Epithelial cell of proximal tubule (primary cell): Measurements from ENCODE around the gene NKX6-2. TPM values are rescaled to one million over a fixed set of nuclear protein-coding genes. Genes with fewer than 3 reads are reported as not detected.
A peak's percentile ranks its signal among the peaks of the same experiment; 100 is the strongest.

Source experiments
- DNase-seq: peaks from one replicate; pipeline ENCODE4 v3.0.0-alpha.2; 2011; ENCODE audit warnings: low read depth
- H3K4me3 ChIP-seq: 2 replicates; pipeline ENCODE4 v1.5.1; 2011; ENCODE audit warnings: low read depth, mild to moderate bottlenecking, low read length
- CTCF ChIP-seq: conservative IDR thresholded peaks from 2 replicates; pipeline ENCODE4 v1.5.1; 2012; ENCODE audit warnings: low read depth, mild to moderate bottlenecking, low read length
- total RNA-seq: library from RNA; depleted of rRNA; stranded (reverse); fragments of >200 nt; gene quantifications from 2 replicates; pipeline ENCODE4 v1.2.3, GENCODE V29; 2015

The NKX6-2 gene
- total RNA-seq, 1 donor from 2014 or later: 1.2 TPM

GRCh38 chr10:132788831-132789219, 2.9 kb upstream of the NKX6-2 start:
- DNase-seq: no peak
- no peak for TF ChIP-seq CTCF
- no peak overlapping the region for H3K4me3 ChIP-seq

GRCh38 chr10:132788180-132788830, 2.4 kb upstream of the NKX6-2 start:
- H3K4me3 ChIP-seq: no peak overlapping the region
- no peak for DNase-seq
- TF ChIP-seq CTCF: peak; percentile 31

- DNase-seq: no peak
- no peak overlapping the region for H3K4me3 ChIP-seq
- no peak for TF ChIP-seq CTCF
Observed at GRCh38 chr10:132787495-132788179, 1.7 kb upstream of the NKX6-2 start.

DNA sequence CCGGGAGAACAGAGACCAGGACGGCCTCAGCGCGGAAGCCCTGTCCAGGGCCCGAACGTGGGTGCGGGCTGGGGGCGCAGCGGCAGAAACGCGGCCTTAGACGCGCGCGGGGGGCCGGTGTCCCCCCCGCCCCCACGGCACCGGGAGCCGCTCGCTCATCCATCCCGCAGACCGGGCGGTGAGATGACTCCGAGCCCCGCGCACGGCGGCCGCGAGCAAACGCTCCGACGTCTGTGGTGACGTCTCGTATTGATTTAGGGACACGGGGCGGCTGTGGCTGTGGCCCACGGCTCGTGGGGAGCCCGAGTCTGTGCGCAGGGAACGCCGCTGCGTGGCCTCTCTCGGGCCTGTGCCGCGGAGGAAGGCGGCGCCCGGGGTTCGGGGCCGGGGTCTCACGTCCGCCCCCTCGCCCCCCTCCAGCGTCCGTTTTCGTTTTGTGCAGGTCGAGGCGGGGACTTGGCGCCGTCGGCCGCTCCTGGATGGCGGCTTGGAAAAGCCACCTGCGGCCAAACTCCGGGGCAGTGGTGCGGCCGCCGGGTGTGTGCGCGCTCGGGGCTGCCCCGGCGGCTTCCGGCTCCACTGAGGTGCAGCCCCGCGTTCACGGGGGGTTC, 1.0 kb upstream of the NKX6-2 start:
- DNase-seq: no peak
- H3K4me3 ChIP-seq: no peak overlapping the region
- TF ChIP-seq CTCF: no peak

DNA sequence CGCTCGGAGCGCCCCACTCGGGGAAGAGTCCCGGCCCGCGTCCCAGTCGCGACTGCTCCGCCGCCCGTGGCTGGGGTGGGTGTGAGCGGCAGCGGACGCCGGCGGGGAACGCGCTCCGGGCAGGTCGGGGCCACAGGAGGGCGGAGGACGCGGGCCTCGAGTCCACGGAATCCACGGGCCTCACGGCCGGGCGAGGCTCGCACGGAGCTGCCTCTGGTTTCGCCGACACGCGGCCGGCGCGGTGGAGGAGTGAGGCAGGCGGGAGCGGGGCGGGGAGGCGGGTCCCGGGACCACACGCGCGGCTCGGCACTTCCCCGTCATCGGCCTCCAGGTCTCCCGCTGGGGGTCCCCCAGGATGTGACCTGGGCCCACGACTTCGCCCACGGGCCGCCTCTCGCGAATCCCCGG, 533 bp upstream of the NKX6-2 start:
- no peak for TF ChIP-seq CTCF
- H3K4me3 ChIP-seq: no peak overlapping the region
- no peak for DNase-seq

GRCh38 chr10:132784866-132785722, 853 bp downstream of the NKX6-2 start:
- no peak for DNase-seq
- TF ChIP-seq CTCF: no peak
- no peak overlapping the region for H3K4me3 ChIP-seq
